Chondrocyte (in vitro differentiated cells): Measurements from ENCODE around the gene FGD3. TPM values are rescaled to one million over a fixed set of nuclear protein-coding genes. Genes with fewer than 3 reads are reported as not detected.

Experiments used
- DNase-seq: peaks from one replicate; pipeline ENCODE4 v3.0.0; 2021; ENCODE audit warnings: mixed read lengths, low spot score
- H3K27ac Mint-ChIP-seq: one replicate; pipeline ENCODE4 v1.8.0; 2021; ENCODE audit warnings: mild to moderate bottlenecking, moderate library complexity, mixed read lengths; ENCODE audit not compliant: unreplicated experiment
- H3K27me3 Mint-ChIP-seq: 2 replicates; pipeline ENCODE4 v1.8.0; 2021; ENCODE audit warnings: low read depth, mixed read lengths
- H3K36me3 Mint-ChIP-seq: 2 replicates; pipeline ENCODE4 v1.8.0; 2021; ENCODE audit warnings: low read depth, mixed read lengths
- H3K4me1 Mint-ChIP-seq: 2 replicates; pipeline ENCODE4 v1.8.0; 2021; ENCODE audit warnings: low read depth, mild to moderate bottlenecking, mixed read lengths
- H3K4me3 Mint-ChIP-seq: one replicate; pipeline ENCODE4 v1.8.0; 2021; ENCODE audit warnings: mild to moderate bottlenecking, moderate library complexity, mixed read lengths; ENCODE audit not compliant: unreplicated experiment
- H3K9me3 Mint-ChIP-seq: 2 replicates; pipeline ENCODE4 v1.8.0; 2021; ENCODE audit warnings: low read depth, mixed read lengths
- total RNA-seq: library from RNA; stranded (reverse); gene quantifications from 3 replicates; pipeline ENCODE4 v1.2.1, GENCODE V29; 2021
- TF ChIP-seq, protein P1 (sequence below): fragments of 200-600 bp; sonication (generic); IDR thresholded peaks from 2 replicates; pipeline ENCODE4 v1.5.0; 2021; ENCODE audit warnings: antibody characterized with exemption, mild to moderate bottlenecking, moderate library complexity

Gene FGD3
- total RNA-seq, 1 donor from 2014 or later = not detected

DNA sequence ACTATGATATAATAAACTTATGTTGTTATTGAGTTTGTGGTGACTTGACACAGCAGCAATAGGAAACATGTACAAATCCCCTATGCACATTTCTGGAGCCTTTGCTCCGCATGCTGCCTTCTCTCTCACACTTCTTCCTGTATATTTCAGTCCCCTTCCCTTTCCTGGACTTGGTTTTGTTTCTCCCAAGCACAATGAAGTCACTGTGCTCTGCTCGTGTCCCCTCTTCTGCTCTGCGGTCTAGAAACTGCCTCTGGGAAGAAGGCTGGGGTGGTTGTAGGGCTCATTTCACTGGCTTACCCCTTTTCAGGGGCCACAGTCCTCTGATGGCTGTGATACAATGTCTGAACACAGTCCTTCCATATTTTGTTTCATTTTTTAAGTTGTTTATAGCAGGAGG, 15.7 kb upstream of the FGD3 start:
- no peak overlapping the region for H3K4me3 Mint-ChIP-seq

DNA sequence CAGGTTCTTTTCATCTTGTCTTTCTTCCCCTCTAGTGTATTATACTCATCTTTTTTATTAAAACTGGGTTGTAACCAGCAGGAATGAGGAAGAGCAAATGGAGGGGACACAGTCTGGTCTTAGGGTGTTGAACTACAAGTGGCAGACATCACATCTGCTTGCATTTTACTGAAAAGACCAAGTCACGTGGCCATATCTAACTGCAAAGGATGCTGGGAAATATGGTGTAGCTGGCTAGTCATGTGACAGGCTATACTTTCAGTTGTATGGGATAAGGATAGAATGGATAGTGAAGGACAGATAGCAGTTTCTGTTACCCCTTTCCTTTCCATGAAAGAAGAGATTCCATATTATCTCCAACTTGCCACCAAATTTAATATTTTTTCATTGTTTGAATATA, 13.0 kb upstream of the FGD3 start:
- Mint-ChIP-seq H3K27ac (no peak overlapping the region), H3K27me3 (peaks cover 25% of the 10 kb centered on the region)
- TF ChIP-seq, protein P1, sequence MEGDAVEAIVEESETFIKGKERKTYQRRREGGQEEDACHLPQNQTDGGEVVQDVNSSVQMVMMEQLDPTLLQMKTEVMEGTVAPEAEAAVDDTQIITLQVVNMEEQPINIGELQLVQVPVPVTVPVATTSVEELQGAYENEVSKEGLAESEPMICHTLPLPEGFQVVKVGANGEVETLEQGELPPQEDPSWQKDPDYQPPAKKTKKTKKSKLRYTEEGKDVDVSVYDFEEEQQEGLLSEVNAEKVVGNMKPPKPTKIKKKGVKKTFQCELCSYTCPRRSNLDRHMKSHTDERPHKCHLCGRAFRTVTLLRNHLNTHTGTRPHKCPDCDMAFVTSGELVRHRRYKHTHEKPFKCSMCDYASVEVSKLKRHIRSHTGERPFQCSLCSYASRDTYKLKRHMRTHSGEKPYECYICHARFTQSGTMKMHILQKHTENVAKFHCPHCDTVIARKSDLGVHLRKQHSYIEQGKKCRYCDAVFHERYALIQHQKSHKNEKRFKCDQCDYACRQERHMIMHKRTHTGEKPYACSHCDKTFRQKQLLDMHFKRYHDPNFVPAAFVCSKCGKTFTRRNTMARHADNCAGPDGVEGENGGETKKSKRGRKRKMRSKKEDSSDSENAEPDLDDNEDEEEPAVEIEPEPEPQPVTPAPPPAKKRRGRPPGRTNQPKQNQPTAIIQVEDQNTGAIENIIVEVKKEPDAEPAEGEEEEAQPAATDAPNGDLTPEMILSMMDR = no peak

More for the DNA sequence above, 15.7 kb upstream of the FGD3 start:
- Mint-ChIP-seq H3K9me3 (peaks cover 4% of the 10 kb centered on the region), H3K27me3 (peaks cover 4% of the 10 kb centered on the region), H3K27ac (no peak overlapping the region), H3K36me3 (no peaks in the 10 kb centered on the region), H3K4me1 (peaks cover 4% of the 10 kb centered on the region)
- no peak for DNase-seq
- TF ChIP-seq, protein P1 = no peak

DNA sequence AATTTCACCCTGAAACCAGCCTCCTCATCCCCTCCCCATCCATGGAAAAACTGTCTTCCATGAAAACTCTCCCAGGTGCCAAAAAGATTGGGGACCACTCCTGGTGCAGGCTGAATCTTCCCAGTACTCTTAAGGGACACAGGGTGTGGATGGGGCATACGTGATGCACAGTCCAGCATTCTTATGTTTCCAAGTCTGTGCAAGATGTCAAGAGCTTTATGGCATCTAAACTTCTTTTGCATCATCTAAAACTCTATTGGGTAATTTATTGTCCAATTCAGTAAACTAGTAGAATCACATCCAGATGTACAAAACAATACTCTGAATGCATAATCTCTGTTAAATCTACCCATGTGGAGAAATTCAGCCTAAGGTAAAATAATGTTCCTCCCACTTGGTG, 9.3 kb upstream of the FGD3 start:
- Mint-ChIP-seq H3K4me1 (no peaks in the 10 kb centered on the region), H3K4me3 (no peak overlapping the region), H3K9me3 (no peaks in the 10 kb centered on the region), H3K36me3 (no peaks in the 10 kb centered on the region), H3K27me3 (peaks cover 24% of the 10 kb centered on the region), H3K27ac (no peak overlapping the region)
- TF ChIP-seq, protein P1 = no peak
- no peak for DNase-seq

More for the DNA sequence above, 13.0 kb upstream of the FGD3 start:
- Mint-ChIP-seq H3K36me3 (no peaks in the 10 kb centered on the region), H3K4me3 (no peak overlapping the region), H3K9me3 (no peaks in the 10 kb centered on the region), H3K4me1 (no peaks in the 10 kb centered on the region)
- DNase-seq = no peak

DNA sequence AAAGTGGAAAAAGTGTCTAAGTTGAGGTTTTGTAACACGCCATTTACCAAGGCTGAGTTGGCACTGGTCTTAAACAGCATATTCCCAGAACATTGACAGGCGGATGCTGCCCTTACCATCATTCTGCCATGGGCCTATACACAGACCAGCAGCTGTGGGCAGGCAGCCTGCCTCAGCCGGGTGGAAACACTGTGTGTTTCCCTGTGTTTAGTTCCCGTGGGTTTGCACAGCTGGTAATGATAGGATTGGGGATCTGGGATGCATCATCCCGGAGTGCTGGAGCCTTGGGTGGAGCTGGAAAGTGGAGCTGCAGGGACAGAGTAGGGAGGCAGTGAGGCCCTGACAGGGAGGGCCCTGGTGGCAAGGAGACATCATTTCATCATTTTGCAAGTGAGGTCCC, 5.5 kb upstream of the FGD3 start:
- H3K27ac Mint-ChIP-seq = no peak overlapping the region
- no peaks in the 10 kb centered on the region for H3K9me3 Mint-ChIP-seq
- peaks cover 3% of the 10 kb centered on the region for H3K36me3 Mint-ChIP-seq
- DNase-seq = no peak
- H3K4me1 Mint-ChIP-seq = no peaks in the 10 kb centered on the region
- H3K4me3 Mint-ChIP-seq = no peak overlapping the region
- TF ChIP-seq, protein P1 = no peak
- peaks cover 25% of the 10 kb centered on the region for H3K27me3 Mint-ChIP-seq

DNA sequence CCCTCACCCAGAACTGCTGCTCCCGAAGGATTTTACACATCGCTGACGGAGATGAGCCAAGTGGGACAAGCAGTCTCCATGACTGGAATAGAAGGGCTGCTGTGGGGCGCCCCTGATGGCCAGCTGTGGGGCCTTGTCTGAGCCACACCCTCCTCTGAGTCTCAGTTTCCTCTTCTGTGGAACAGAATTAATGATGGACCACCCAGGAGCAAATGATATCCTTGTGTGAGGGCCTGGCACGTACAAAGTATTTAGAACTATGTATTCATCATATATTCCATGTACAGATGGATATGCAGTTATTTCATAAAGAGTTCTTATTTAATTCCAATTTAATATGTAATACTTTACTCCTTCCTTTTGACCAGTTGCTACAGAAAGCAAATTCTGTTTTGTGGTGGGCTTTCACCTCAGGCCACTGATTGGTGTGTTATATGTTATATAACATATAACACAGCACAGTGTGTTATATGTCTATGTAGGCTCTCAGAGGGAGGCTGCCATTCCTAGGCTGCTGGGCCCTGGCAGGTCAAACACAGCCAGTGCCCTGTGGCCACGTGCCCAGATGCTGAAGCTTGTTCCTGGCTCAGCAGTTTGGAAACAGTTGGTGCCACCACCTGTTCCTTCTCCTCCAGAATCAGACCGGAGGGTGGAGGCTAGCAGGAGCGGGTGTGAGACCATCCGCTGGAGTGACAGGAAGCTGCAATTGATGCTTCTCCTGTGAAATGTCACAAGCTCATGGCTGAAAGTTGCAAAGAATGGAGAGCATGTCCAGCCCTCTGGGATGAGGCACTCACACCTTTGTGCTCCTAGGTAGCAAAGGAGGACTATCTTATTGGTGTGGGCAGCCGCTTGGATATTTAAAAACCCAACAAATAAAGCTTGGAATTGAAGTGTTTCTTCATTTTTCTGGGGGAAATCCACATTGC, 4.4 kb upstream of the FGD3 start:
- TF ChIP-seq, protein P1 = no peak
- Mint-ChIP-seq H3K36me3 (peaks cover 3% of the 10 kb centered on the region), H3K4me3 (no peak overlapping the region), H3K27ac (no peak overlapping the region), H3K27me3 (peaks cover 22% of the 10 kb centered on the region), H3K4me1 (peaks cover 6% of the 10 kb centered on the region), H3K9me3 (no peaks in the 10 kb centered on the region)
- DNase-seq = no peak
